Activated B cell treated with CpG ODN at 0.5 μM for 24 hours (primary cell): ENCODE measurements around the gene PIGB. TPM values are rescaled to one million over a fixed set of nuclear protein-coding genes. Genes with fewer than 3 reads are reported as not detected.

Source experiments
- ATAC-seq: fragments of 200-7000 bp; cut with Tn5 transposase; one replicate; pipeline ENCODE4 v1.10.0; 2021; ENCODE audit warnings: low read depth, mild to moderate bottlenecking, moderate library complexity
- CTCF ChIA-PET: fragments of 350-600 bp; sonication (Branson Sonifier 250); formaldehyde crosslinking; loops from one replicate; lab custom pipeline; 2021; ENCODE audit warnings: antibody characterized with exemption; lab: Charles Lee
- POLR2A ChIA-PET: fragments of 350-600 bp; sonication (Branson Sonifier 250); formaldehyde crosslinking; loops from one replicate; lab custom pipeline; 2021; ENCODE audit warnings: antibody characterized with exemption; lab: Charles Lee
- DNase-seq: peaks from one replicate; pipeline ENCODE4 v3.0.0; 2022
- H3K27ac Mint-ChIP-seq: one replicate; pipeline ENCODE4 v1.8.0; 2020; ENCODE audit warnings: mixed read lengths
- H3K27me3 Mint-ChIP-seq: one replicate; pipeline ENCODE4 v1.8.0; 2021; ENCODE audit warnings: mixed read lengths
- H3K36me3 Mint-ChIP-seq: one replicate; pipeline ENCODE4 v1.8.0; 2021; ENCODE audit warnings: low read depth, mixed read lengths
- H3K4me1 Mint-ChIP-seq: one replicate; pipeline ENCODE4 v1.8.0; 2021; ENCODE audit warnings: mixed read lengths
- H3K4me3 Mint-ChIP-seq: one replicate; pipeline ENCODE4 v1.8.0; 2020; ENCODE audit warnings: mild to moderate bottlenecking, mixed read lengths
- H3K9me3 Mint-ChIP-seq: one replicate; pipeline ENCODE4 v1.8.0; 2020; ENCODE audit warnings: mixed read lengths
- CTCF ChIP-seq: fragments of 200-600 bp; IDR thresholded peaks from one replicate; pipeline ENCODE4 v1.8.0; 2022; ENCODE audit warnings: antibody characterized with exemption, mild to moderate bottlenecking
- intact Hi-C: fragments of 100-400 bp; cut with micrococcal nuclease; formaldehyde crosslinking; loops from one replicate; pipeline ENCODE4 v1.15.1; 2024
- total RNA-seq: library from RNA; stranded (reverse); gene quantifications from 2 replicates; pipeline ENCODE4 v1.2.3, GENCODE V29; 2022

The PIGB gene
- total RNA-seq, 1 donor from 2014 or later: 29.8 TPM

GRCh38 chr15:55334371-55334770 lies 15.3 kb downstream of the PIGB start:
- Mint-ChIP-seq H3K4me1 (no peaks in the 10 kb centered on the region), H3K27me3 (no peaks in the 10 kb centered on the region), H3K9me3 (no peaks in the 10 kb centered on the region), H3K36me3 (peaks cover 72% of the 10 kb centered on the region), H3K27ac (no peak overlapping the region), H3K4me3 (no peak overlapping the region)
- CTCF ChIA-PET: no interaction called here
- TF ChIP-seq CTCF: no peak
- DNase-seq (no peak), ATAC-seq (no peak)
- intact Hi-C loops: no loop called here
- POLR2A ChIA-PET: no interaction called here

- ATAC-seq (no peak), DNase-seq (no peak)
- peaks cover 73% of the 10 kb centered on the region for H3K36me3 Mint-ChIP-seq
- H3K4me3 Mint-ChIP-seq: no peak overlapping the region
- no peak overlapping the region for H3K27ac Mint-ChIP-seq
- H3K27me3 Mint-ChIP-seq: no peaks in the 10 kb centered on the region
- H3K4me1 Mint-ChIP-seq: no peaks in the 10 kb centered on the region
- POLR2A ChIA-PET: no interaction called here
- intact Hi-C loops: no loop called here
- no peak for TF ChIP-seq CTCF
- H3K9me3 Mint-ChIP-seq: no peaks in the 10 kb centered on the region
- CTCF ChIA-PET: no interaction called here
Measured at GRCh38 chr15:55334997-55335396, 16.0 kb downstream of the PIGB start.

GRCh38 chr15:55337160-55337559 lies 18.1 kb downstream of the PIGB start:
- H3K36me3 Mint-ChIP-seq: peaks cover 66% of the 10 kb centered on the region

GRCh38 chr15:55343168-55343567 lies 24.1 kb downstream of the PIGB start:
- no peaks in the 10 kb centered on the region for H3K9me3 Mint-ChIP-seq
- ATAC-seq: no peak
- ChIA-PET POLR2A (no interaction called here), CTCF (no interaction called here)
- no peak for DNase-seq
- intact Hi-C loops: no loop called here
- H3K4me3 Mint-ChIP-seq: no peak overlapping the region
- no peak overlapping the region for H3K27ac Mint-ChIP-seq
- no peak for TF ChIP-seq CTCF
- H3K4me1 Mint-ChIP-seq: no peaks in the 10 kb centered on the region
- peaks cover 69% of the 10 kb centered on the region for H3K36me3 Mint-ChIP-seq
- H3K27me3 Mint-ChIP-seq: no peaks in the 10 kb centered on the region

More at GRCh38 chr15:55337160-55337559, 18.1 kb downstream of the PIGB start:
- ChIA-PET POLR2A (no interaction called here), CTCF (no interaction called here)
- TF ChIP-seq CTCF: no peak
- H3K9me3 Mint-ChIP-seq: no peaks in the 10 kb centered on the region
- ATAC-seq (no peak), DNase-seq (no peak)
- no peaks in the 10 kb centered on the region for H3K27me3 Mint-ChIP-seq
- H3K4me3 Mint-ChIP-seq: no peak overlapping the region
- intact Hi-C loops: no loop called here
- H3K27ac Mint-ChIP-seq: no peak overlapping the region
- H3K4me1 Mint-ChIP-seq: no peaks in the 10 kb centered on the region

GRCh38 chr15:55344206-55344605 lies 25.2 kb downstream of the PIGB start:
- no peak for DNase-seq
- Mint-ChIP-seq H3K36me3 (peaks cover 65% of the 10 kb centered on the region), H3K27ac (peak overlapping the region; percentile 12), H3K9me3 (no peaks in the 10 kb centered on the region), H3K27me3 (no peaks in the 10 kb centered on the region), H3K4me3 (no peak overlapping the region), H3K4me1 (no peaks in the 10 kb centered on the region)
- ChIA-PET POLR2A (no interaction called here), CTCF (no interaction called here)
- intact Hi-C loops: no loop called here
- TF ChIP-seq CTCF: no peak
- ATAC-seq: no peak
